HG03039 (cell line): ENCODE results near the gene COL6A2.
"Not testable (repeated sequence)": the region's sequence is repeated elsewhere in the genome, so short reads cannot be mapped to it uniquely, and the experiment has no call there.

Experiments
- ATAC-seq: cut with Tn5 transposase; IDR thresholded peaks from one replicate; pipeline ENCODE4 v1.9.1; 2021; ENCODE audit warnings: mild to moderate bottlenecking, moderate library complexity; ENCODE audit not compliant: unreplicated experiment

Gene COL6A2

GRCh38 chr21:46168659-46169386 is 70.9 kb downstream of the COL6A2 start:
- no peak for ATAC-seq

- ATAC-seq: not testable (repeated sequence)
Observed at GRCh38 chr21:46170436-46171193, 72.7 kb downstream of the COL6A2 start.

- ATAC-seq: no peak
Observed at GRCh38 chr21:46171585-46171984, 73.7 kb downstream of the COL6A2 start.

DNA sequence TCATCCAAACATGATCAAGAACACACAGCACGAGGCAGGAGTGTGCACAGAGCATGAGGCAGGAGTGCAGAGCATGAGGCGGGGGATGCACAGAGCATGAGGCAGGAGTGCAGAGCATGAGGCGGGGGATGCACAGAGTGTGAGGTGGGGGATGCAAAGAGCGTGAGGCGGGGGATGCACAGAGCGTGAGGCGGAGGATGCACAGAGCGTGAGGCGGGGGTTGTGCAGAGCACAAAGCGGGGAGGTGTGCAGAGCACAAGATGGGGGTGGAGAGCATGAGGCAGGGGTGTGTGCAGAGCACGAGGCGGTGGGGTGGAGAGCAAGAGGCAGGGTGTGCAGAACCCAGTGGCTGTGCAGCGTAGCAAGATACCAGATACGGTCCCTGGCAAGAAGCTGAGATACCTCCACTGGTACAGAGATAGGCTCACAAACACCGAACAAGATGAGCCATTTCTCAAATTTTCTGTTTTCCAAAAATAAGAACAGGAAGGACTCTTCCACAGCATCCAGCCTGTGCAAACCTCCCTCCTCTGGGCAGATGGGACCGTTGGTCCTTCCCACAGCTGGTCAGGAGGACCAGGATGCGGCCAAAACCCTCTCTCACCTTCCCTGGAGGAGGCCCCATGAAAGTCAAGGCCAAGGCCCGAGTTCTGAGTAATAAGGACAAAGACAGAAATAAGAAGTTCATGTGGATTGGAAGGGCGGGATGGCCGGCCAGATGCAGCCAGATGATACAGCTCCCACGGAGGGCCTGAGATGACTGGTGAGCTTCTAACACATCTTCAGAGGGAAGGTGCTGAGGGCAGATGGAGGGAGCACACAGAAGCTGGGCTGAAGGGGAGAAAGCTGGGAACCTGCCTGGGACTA is 74.3 kb downstream of the COL6A2 start:
- ATAC-seq: no peak

- no peak for ATAC-seq
Observed at GRCh38 chr21:46172863-46173528, 75.1 kb downstream of the COL6A2 start.

DNA sequence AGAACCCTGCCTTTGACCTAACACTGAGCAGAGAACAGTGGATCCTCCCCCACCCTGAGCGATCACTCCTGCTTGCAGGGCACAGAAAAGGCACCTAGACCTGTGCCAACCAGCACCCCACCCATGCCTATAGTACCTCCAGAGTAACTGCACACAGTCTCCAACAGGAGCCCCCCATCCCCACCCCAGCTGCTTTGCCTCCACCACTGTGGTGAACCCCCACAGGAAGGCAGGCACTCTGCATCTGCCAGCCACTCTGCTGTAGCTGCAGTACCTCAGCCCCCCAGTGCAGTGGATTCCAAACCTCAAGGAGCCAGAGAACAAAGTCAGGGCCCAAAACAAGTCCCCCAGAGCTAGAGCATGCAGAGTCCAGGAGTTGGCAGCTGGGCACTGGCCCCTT is 75.7 kb downstream of the COL6A2 start:
- ATAC-seq: no peak

GRCh38 chr21:46176443-46177129 is 78.7 kb downstream of the COL6A2 start:
- not testable (repeated sequence) for ATAC-seq

DNA sequence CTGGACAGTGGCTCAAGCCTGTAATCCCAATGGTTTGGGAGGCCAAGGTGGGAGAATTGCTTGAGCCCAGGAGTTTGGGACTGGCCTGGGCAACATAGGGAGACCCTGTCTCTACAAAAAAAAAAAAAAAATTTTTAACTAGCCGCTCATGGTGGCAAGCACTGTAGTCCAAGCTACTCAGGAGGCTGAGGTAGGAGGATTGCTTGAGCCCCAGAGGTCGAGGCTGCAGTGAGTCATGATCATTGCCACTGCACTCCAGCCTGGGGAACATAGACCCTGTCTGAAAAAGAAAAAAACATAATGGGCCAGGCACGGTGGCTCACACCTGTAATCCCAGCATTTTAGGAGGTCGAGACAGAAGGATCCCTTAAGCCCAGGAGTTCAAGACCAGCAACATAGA is 81.0 kb downstream of the COL6A2 start:
- no peak for ATAC-seq
